GM12892 (cell line): Measurements from ENCODE around the gene C2CD4D.
A peak's percentile ranks its signal among the peaks of the same experiment; 100 is the strongest.

Experiments
- DNase-seq: peaks from one replicate; pipeline ENCODE4 v3.0.0; 2011; ENCODE audit not compliant: insufficient read length
- FAIRE-seq: peaks from 2 replicates; lab custom pipeline; 2011; peaks lifted over from hg19 to GRCh38; lab: Jason Lieb, UNC
- POLR2A ChIP-seq: IDR thresholded peaks from 2 replicates; pipeline ENCODE4 v1.6.1; 2011; ENCODE audit warnings: low read depth, low read length, control low read depth
- POLR2AphosphoS5 ChIP-seq: IDR thresholded peaks from 2 replicates; pipeline ENCODE4 v1.6.1; 2011; ENCODE audit warnings: low read depth, low read length, control low read depth
- TAF1 ChIP-seq: IDR thresholded peaks from 2 replicates; pipeline ENCODE4 v1.6.1; 2011; ENCODE audit warnings: low read depth, mild to moderate bottlenecking, control low read depth, low read length, borderline replicate concordance

Gene C2CD4D

GRCh38 chr1:151839082-151839412, 573 bp downstream of the C2CD4D start:
- TF ChIP-seq POLR2AphosphoS5 (no peak), TAF1 (no peak), POLR2A (no peak)
- DNase-seq, result no peak
- FAIRE-seq, result no peak

- FAIRE-seq (peak; percentile 62), DNase-seq (peak; percentile 58)
- TF ChIP-seq TAF1 (no peak), POLR2A (no peak), POLR2AphosphoS5 (no peak)
Observed at GRCh38 chr1:151838222-151839081, 1.2 kb downstream of the C2CD4D start.

- FAIRE-seq (no peak), DNase-seq (no peak)
- TF ChIP-seq TAF1 (no peak), POLR2AphosphoS5 (no peak), POLR2A (no peak)
Observed at GRCh38 chr1:151837884-151838221, 1.8 kb downstream of the C2CD4D start.

DNA sequence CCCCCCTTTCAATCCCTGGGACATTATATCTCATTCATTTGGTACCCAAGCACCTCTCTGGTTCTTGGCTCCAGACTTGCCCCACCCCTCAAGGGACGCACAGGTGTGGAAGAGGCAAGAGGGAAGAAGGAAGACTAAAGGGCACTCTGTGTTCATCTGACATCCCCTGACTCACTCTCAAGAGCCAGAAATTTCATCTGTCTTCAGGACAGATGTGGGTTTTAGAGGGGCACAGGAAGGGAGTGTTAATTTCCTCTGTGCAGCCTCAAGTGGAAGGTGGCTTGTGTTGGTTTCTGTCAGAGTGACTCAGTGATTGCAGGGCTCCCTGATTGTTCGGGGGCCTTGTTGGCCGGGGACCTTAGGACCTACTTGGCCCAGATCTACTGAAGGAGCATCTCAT, 2.4 kb downstream of the C2CD4D start:
- FAIRE-seq, result no peak
- DNase-seq, result no peak
- TF ChIP-seq POLR2A, result no peak
- TF ChIP-seq POLR2AphosphoS5, result no peak
- no peak for TF ChIP-seq TAF1

- no peak for TF ChIP-seq POLR2A
- TF ChIP-seq POLR2AphosphoS5, result no peak
- no peak for TF ChIP-seq TAF1
- no peak for FAIRE-seq
- DNase-seq, result no peak
Observed at GRCh38 chr1:151835596-151835995, 4.0 kb downstream of the C2CD4D start.

- DNase-seq (no peak), FAIRE-seq (no peak)
- TF ChIP-seq TAF1 (no peak), POLR2AphosphoS5 (no peak), POLR2A (no peak)
Observed at GRCh38 chr1:151834239-151834638, 5.4 kb downstream of the C2CD4D start.

DNA sequence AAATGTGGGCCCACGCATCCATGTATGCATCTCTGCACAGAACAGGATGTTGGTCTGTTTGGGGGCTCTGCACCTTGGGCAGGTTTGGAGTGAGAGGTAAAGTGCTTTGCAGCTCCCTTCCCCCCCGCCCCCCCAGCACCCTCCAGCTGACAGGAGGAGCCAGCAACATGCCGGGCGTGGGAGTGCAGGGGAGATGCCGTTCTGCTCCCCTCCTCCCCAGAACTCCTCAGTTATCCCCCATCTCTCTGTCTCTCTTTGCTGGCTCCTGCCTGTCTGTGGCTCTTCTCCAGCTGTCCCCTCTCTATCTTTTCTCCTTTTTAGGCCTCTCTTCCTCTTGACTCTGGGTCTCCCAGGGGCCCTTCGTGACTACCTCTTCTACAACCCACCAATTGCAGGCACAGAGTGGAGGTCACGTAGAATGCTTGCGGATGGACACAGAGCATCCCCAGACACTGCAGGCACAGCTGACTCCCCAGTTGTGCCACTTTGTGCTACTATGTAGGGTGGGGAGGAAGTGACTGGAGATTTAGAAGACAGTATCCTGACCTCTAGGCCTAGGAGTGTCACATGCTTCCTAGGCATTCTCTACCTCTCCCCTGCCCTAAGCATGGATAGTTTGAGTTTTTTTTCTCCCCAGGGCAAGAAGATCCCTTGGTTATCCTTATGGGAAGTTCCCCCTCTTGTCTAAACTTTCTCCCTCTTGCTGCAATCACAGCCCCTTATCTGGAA, 6.3 kb downstream of the C2CD4D start:
- no peak for FAIRE-seq
- DNase-seq, result no peak
- TF ChIP-seq POLR2A (no peak), TAF1 (no peak), POLR2AphosphoS5 (no peak)

DNA sequence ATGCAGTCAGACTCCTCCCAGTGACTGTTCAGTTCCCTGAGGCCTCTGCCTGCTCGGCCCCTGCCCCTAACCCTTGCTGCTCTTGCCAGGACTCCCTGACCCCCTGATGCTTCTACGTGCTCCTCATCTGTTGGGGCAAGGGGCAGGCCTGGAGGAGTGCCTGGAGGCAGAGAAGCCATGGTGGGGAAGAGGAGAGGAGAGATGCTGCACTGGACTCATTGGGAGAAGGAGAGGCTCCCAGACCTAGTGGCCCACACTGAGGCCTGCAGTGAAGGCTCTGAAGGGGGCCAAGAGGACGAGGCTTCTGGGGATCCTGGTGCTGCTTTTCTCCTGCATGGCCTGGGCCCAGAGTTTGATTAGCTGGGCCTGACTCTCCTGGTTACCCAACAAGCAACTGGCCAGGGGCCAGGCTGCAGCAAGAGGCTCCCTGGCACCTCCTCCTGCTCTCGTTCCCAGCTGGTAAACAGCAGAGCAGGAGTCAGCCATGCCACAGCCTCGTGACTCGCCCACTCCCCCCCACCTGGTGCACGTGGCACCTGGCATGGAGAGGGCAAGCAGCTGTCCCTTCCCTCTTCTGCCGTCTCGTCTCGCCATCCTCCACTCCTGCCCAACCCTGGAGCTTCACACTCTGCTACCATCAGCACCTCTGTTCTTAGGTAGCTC, 7.2 kb downstream of the C2CD4D start:
- TF ChIP-seq POLR2AphosphoS5 (no peak), POLR2A (no peak)
- FAIRE-seq, result no peak
- no peak for DNase-seq

GRCh38 chr1:151831605-151832004, 8.0 kb downstream of the C2CD4D start, which contains the start of gene RORC:
Gene RORC (minus strand): TSS chr1:151831802. CDS start chr1:151831764, 38 bp downstream.
- no peak for FAIRE-seq

DNA sequence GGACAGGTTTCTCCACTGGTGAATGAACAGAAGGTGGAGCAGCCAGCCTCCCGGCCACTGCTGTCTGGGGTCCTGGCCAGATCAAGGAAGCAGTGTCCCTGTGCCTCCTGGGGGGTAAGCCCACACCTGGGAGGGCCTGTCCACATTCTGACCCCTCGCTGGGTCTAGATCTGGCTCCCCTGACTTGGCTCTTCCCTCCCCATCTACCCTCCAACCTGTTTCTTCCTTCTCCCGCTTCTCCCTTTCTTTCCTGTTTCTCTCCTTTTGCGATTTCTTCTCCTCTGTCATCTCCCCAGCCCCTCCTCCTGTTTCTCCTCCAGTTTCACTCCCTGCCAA, 8.4 kb downstream of the C2CD4D start:
- DNase-seq (no peak), FAIRE-seq (no peak)
- TF ChIP-seq POLR2AphosphoS5, result no peak
- no peak for TF ChIP-seq TAF1
- TF ChIP-seq POLR2A, result no peak

More at GRCh38 chr1:151831605-151832004, 8.0 kb downstream of the C2CD4D start, which contains the start of gene RORC:
- DNase-seq, result no peak
- TF ChIP-seq POLR2AphosphoS5 (no peak), POLR2A (no peak), TAF1 (no peak)

- DNase-seq (no peak), FAIRE-seq (no peak)
- no peak for TF ChIP-seq POLR2AphosphoS5
- TF ChIP-seq POLR2A, result no peak
- TF ChIP-seq TAF1, result no peak
Observed at GRCh38 chr1:151830055-151830454, 9.6 kb downstream of the C2CD4D start.
